ENCODE measurements around the gene RFXAP.

RFXAP gene

GRCh38 chr13:36850790-36851438 lies 31.9 kb downstream of the RFXAP start:
- no peaks in the 10 kb centered on the region for H3K36me3 ChIP-seq (ENCODE audit: control insufficient read depth, insufficient read depth, low read length)

GRCh38 chr13:36857253-36857652 lies 38.2 kb downstream of the RFXAP start:
- Histone ChIP-seq H3K4me1 (ENCODE audit: control insufficient read depth, insufficient read depth, low read length) (no peaks in the 10 kb centered on the region), H3K9ac (ENCODE audit: low read length) (no peak overlapping the region)

More at GRCh38 chr13:36850790-36851438, 31.9 kb downstream of the RFXAP start:
- no peaks in the 10 kb centered on the region for H3K27me3 ChIP-seq (ENCODE audit: control insufficient read depth, insufficient read depth, low read length)
- H3K4me3 ChIP-seq (ENCODE audit: low read length) = no peak overlapping the region
- no peak overlapping the region for H3K9ac ChIP-seq (ENCODE audit: low read length)
- no peak overlapping the region for H3K27ac ChIP-seq (ENCODE audit: low read depth, low read length)
- no peaks in the 10 kb centered on the region for H3K4me1 ChIP-seq (ENCODE audit: control insufficient read depth, insufficient read depth, low read length)

GRCh38 chr13:36858290-36858689 lies 39.3 kb downstream of the RFXAP start:
- Histone ChIP-seq H3K27ac (ENCODE audit: low read depth, low read length) (no peak overlapping the region), H3K4me3 (ENCODE audit: low read length) (no peak overlapping the region), H3K36me3 (ENCODE audit: control insufficient read depth, insufficient read depth, low read length) (no peaks in the 10 kb centered on the region), H3K9ac (ENCODE audit: low read length) (no peak overlapping the region), H3K27me3 (ENCODE audit: control insufficient read depth, insufficient read depth, low read length) (no peaks in the 10 kb centered on the region), H3K4me1 (ENCODE audit: control insufficient read depth, insufficient read depth, low read length) (no peaks in the 10 kb centered on the region)

More at GRCh38 chr13:36857253-36857652, 38.2 kb downstream of the RFXAP start:
- no peak overlapping the region for H3K4me3 ChIP-seq (ENCODE audit: low read length)
- no peaks in the 10 kb centered on the region for H3K27me3 ChIP-seq (ENCODE audit: control insufficient read depth, insufficient read depth, low read length)
- no peaks in the 10 kb centered on the region for H3K36me3 ChIP-seq (ENCODE audit: control insufficient read depth, insufficient read depth, low read length)
- no peak overlapping the region for H3K27ac ChIP-seq (ENCODE audit: low read depth, low read length)

- H3K9ac ChIP-seq (ENCODE audit: low read length) = no peak overlapping the region
These were observed 40.2 kb downstream of the RFXAP start for GRCh38 chr13:36859259-36859658.

GRCh38 chr13:36862002-36862685 lies 43.1 kb downstream of the RFXAP start:
- Histone ChIP-seq H3K4me1 (ENCODE audit: control insufficient read depth, insufficient read depth, low read length) (no peaks in the 10 kb centered on the region), H3K9ac (ENCODE audit: low read length) (no peak overlapping the region), H3K27ac (ENCODE audit: low read depth, low read length) (no peak overlapping the region), H3K27me3 (ENCODE audit: control insufficient read depth, insufficient read depth, low read length) (no peaks in the 10 kb centered on the region), H3K36me3 (ENCODE audit: control insufficient read depth, insufficient read depth, low read length) (no peaks in the 10 kb centered on the region), H3K4me3 (ENCODE audit: low read length) (no peak overlapping the region)

More at GRCh38 chr13:36859259-36859658, 40.2 kb downstream of the RFXAP start:
- Histone ChIP-seq H3K36me3 (ENCODE audit: control insufficient read depth, insufficient read depth, low read length) (no peaks in the 10 kb centered on the region), H3K27ac (ENCODE audit: low read depth, low read length) (no peak overlapping the region), H3K4me1 (ENCODE audit: control insufficient read depth, insufficient read depth, low read length) (no peaks in the 10 kb centered on the region), H3K27me3 (ENCODE audit: control insufficient read depth, insufficient read depth, low read length) (no peaks in the 10 kb centered on the region), H3K4me3 (ENCODE audit: low read length) (no peak overlapping the region)

- Histone ChIP-seq H3K27me3 (ENCODE audit: control insufficient read depth, insufficient read depth, low read length) (no peaks in the 10 kb centered on the region), H3K27ac (ENCODE audit: low read depth, low read length) (no peak overlapping the region)
These were observed 43.7 kb downstream of the RFXAP start for GRCh38 chr13:36862722-36863121.

GRCh38 chr13:36865265-36865664 lies 46.2 kb downstream of the RFXAP start:
- Histone ChIP-seq H3K27ac (ENCODE audit: low read depth, low read length) (no peak overlapping the region), H3K4me3 (ENCODE audit: low read length) (no peak overlapping the region), H3K9ac (ENCODE audit: low read length) (no peak overlapping the region), H3K4me1 (ENCODE audit: control insufficient read depth, insufficient read depth, low read length) (no peaks in the 10 kb centered on the region), H3K27me3 (ENCODE audit: control insufficient read depth, insufficient read depth, low read length) (no peaks in the 10 kb centered on the region), H3K36me3 (ENCODE audit: control insufficient read depth, insufficient read depth, low read length) (no peaks in the 10 kb centered on the region)

More at GRCh38 chr13:36862722-36863121, 43.7 kb downstream of the RFXAP start:
- H3K4me3 ChIP-seq (ENCODE audit: low read length) = no peak overlapping the region
- H3K36me3 ChIP-seq (ENCODE audit: control insufficient read depth, insufficient read depth, low read length) = no peaks in the 10 kb centered on the region
- H3K4me1 ChIP-seq (ENCODE audit: control insufficient read depth, insufficient read depth, low read length) = no peaks in the 10 kb centered on the region
- H3K9ac ChIP-seq (ENCODE audit: low read length) = no peak overlapping the region

GRCh38 chr13:36866232-36866631 lies 47.2 kb downstream of the RFXAP start:
- Histone ChIP-seq H3K27me3 (ENCODE audit: control insufficient read depth, insufficient read depth, low read length) (no peaks in the 10 kb centered on the region), H3K36me3 (ENCODE audit: control insufficient read depth, insufficient read depth, low read length) (no peaks in the 10 kb centered on the region), H3K27ac (ENCODE audit: low read depth, low read length) (no peak overlapping the region), H3K4me1 (ENCODE audit: control insufficient read depth, insufficient read depth, low read length) (no peaks in the 10 kb centered on the region), H3K4me3 (ENCODE audit: low read length) (no peak overlapping the region), H3K9ac (ENCODE audit: low read length) (no peak overlapping the region)

- no peaks in the 10 kb centered on the region for H3K36me3 ChIP-seq (ENCODE audit: control insufficient read depth, insufficient read depth, low read length)
- H3K27me3 ChIP-seq (ENCODE audit: control insufficient read depth, insufficient read depth, low read length) = no peaks in the 10 kb centered on the region
- no peaks in the 10 kb centered on the region for H3K4me1 ChIP-seq (ENCODE audit: control insufficient read depth, insufficient read depth, low read length)
- no peak overlapping the region for H3K4me3 ChIP-seq (ENCODE audit: low read length)
- no peak overlapping the region for H3K9ac ChIP-seq (ENCODE audit: low read length)
- no peak overlapping the region for H3K27ac ChIP-seq (ENCODE audit: low read depth, low read length)
These were observed 51.1 kb downstream of the RFXAP start for GRCh38 chr13:36870050-36870692.

GRCh38 chr13:36872621-36873020 lies 53.6 kb downstream of the RFXAP start:
- Histone ChIP-seq H3K4me1 (ENCODE audit: control insufficient read depth, insufficient read depth, low read length) (no peaks in the 10 kb centered on the region), H3K27me3 (ENCODE audit: control insufficient read depth, insufficient read depth, low read length) (no peaks in the 10 kb centered on the region), H3K9ac (ENCODE audit: low read length) (no peak overlapping the region), H3K36me3 (ENCODE audit: control insufficient read depth, insufficient read depth, low read length) (no peaks in the 10 kb centered on the region), H3K27ac (ENCODE audit: low read depth, low read length) (no peak overlapping the region), H3K4me3 (ENCODE audit: low read length) (no peak overlapping the region)

- Histone ChIP-seq H3K4me3 (ENCODE audit: low read length) (no peak overlapping the region), H3K27ac (ENCODE audit: low read depth, low read length) (no peak overlapping the region), H3K36me3 (ENCODE audit: control insufficient read depth, insufficient read depth, low read length) (no peaks in the 10 kb centered on the region), H3K27me3 (ENCODE audit: control insufficient read depth, insufficient read depth, low read length) (no peaks in the 10 kb centered on the region), H3K4me1 (ENCODE audit: control insufficient read depth, insufficient read depth, low read length) (no peaks in the 10 kb centered on the region), H3K9ac (ENCODE audit: low read length) (no peak overlapping the region)
These were observed 56.4 kb downstream of the RFXAP start for GRCh38 chr13:36875431-36875830.

- Histone ChIP-seq H3K9ac (ENCODE audit: low read length) (no peak overlapping the region), H3K4me1 (ENCODE audit: control insufficient read depth, insufficient read depth, low read length) (no peaks in the 10 kb centered on the region), H3K27ac (ENCODE audit: low read depth, low read length) (no peak overlapping the region), H3K4me3 (ENCODE audit: low read length) (no peak overlapping the region), H3K27me3 (ENCODE audit: control insufficient read depth, insufficient read depth, low read length) (no peaks in the 10 kb centered on the region), H3K36me3 (ENCODE audit: control insufficient read depth, insufficient read depth, low read length) (no peaks in the 10 kb centered on the region)
These were observed 56.9 kb downstream of the RFXAP start for GRCh38 chr13:36875961-36876360.

Measured in rectal smooth muscle tissue (tissue), 1 donor.